D721Med (cell line): ENCODE results near the gene PRKCQ.

Source experiments
- DNase-seq: peaks from one replicate; pipeline ENCODE4 v3.0.0; 2011; ENCODE audit warnings: low spot score; ENCODE audit not compliant: insufficient read length
- FAIRE-seq: peaks from 2 replicates; lab custom pipeline; 2011; peaks lifted over from hg19 to GRCh38; lab: Jason Lieb, UNC
- TF ChIP-seq, protein P1 (sequence below): IDR thresholded peaks from 2 replicates; pipeline ENCODE4 v1.5.1; 2012; ENCODE audit warnings: mild to moderate bottlenecking, control low read depth; ENCODE audit not compliant: insufficient read depth; ENCODE audit errors: missing control alignments

The PRKCQ gene

DNA sequence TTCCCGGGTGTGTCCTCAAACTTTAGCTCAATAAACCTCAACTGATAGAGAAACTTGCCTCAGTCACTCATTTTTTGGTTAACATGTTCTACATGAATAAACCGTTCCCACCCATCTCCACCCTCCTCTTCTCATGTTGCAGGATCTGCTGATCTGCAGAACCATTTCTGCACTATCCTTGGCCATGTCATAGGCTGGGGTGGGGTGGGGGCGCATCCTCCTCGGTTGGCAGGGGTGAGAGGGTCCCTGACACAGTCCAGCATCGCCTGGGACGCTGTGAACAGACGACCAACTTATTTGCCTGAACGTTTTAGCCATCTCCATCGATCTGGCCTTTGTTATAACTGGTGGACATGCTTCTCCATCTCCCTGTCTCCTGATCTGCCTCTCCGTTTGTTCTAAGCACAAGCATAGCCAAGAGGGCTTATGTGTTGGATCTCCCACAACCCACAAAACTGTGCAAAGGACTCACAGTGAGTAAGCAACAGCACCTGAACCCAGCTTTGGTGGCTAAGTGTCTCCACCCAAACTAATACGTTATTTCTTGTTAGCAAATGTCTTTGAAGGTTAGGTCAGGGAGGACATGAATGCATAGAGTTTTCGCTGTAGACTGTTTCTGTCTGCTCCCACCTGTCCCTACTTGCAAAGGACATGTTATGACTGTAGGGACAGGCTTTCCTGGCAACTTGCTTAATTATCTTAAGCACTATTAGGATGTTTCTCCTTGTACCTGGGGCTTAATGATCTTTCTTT lies 51.7 kb downstream of the PRKCQ start:
- TF ChIP-seq, protein P1, sequence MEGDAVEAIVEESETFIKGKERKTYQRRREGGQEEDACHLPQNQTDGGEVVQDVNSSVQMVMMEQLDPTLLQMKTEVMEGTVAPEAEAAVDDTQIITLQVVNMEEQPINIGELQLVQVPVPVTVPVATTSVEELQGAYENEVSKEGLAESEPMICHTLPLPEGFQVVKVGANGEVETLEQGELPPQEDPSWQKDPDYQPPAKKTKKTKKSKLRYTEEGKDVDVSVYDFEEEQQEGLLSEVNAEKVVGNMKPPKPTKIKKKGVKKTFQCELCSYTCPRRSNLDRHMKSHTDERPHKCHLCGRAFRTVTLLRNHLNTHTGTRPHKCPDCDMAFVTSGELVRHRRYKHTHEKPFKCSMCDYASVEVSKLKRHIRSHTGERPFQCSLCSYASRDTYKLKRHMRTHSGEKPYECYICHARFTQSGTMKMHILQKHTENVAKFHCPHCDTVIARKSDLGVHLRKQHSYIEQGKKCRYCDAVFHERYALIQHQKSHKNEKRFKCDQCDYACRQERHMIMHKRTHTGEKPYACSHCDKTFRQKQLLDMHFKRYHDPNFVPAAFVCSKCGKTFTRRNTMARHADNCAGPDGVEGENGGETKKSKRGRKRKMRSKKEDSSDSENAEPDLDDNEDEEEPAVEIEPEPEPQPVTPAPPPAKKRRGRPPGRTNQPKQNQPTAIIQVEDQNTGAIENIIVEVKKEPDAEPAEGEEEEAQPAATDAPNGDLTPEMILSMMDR, result no peak
- no peak for FAIRE-seq
- DNase-seq, result no peak

DNA sequence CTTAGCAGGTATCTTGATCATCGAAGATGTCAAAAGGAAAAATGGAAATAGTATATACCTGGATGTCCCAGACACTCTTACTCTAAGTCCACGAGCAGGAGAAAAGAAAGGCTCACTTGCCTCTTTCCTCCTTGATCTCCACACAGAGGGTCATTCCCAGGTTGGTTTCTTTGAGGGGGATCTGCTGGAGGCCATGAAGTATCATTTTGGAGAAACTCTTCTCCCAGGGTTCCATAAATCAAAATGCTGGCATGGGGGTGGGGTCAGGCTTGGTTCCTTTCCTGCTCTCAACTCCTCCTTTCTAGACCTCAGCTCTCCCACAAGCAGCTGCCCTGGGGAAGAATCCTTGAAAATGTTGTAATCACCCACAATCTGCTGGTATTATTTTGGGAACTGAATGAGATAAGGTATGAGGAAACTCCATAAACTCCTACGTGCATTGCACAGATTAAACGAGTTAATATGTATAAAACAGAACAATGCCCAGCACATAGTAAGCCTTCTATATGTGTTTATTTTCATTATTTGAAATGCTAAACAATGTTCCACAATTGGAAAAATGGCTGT lies 54.4 kb downstream of the PRKCQ start:
- FAIRE-seq (no peak), DNase-seq (no peak)
- TF ChIP-seq, protein P1, result no peak

DNA sequence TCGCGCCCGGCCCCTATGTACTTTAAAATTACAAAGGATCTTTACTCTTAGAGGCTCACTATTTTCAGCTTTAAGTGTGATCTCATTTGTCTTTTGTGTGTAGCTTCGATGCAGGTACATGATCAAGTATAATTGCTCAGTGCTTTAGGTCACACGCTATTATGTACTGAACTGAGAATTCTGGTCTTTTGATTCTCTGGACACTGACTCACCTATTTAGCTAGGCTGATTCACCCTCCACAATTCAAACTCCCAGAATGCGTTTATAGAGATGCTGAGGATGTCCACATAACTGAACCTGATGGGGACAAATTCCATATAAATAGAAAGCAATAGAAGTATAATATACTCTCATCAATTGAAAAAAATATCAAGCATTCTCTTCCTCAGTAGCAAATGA lies 57.8 kb downstream of the PRKCQ start:
- DNase-seq (no peak), FAIRE-seq (no peak)
- TF ChIP-seq, protein P1, result no peak

DNA sequence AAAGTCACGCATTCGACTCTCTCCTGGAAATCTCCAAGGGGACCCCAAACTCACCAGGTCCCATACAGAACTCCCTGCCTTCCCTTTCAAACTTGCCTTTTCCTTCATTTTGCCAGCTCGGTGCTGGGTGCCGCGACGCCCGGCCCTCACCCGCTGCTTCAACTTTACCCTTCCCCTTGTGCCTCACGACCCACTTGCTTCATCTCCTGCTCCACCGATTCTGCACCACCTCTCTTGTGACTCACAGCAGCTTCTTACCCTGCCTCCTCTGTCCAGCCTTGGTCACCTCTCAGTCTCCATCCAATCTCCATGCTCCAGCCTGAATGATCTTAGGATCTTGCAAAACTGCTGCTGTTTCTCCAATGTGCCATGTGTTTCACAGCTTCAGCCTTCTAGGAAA lies 59.9 kb downstream of the PRKCQ start:
- FAIRE-seq (no peak), DNase-seq (no peak)
- TF ChIP-seq, protein P1, result no peak

DNA sequence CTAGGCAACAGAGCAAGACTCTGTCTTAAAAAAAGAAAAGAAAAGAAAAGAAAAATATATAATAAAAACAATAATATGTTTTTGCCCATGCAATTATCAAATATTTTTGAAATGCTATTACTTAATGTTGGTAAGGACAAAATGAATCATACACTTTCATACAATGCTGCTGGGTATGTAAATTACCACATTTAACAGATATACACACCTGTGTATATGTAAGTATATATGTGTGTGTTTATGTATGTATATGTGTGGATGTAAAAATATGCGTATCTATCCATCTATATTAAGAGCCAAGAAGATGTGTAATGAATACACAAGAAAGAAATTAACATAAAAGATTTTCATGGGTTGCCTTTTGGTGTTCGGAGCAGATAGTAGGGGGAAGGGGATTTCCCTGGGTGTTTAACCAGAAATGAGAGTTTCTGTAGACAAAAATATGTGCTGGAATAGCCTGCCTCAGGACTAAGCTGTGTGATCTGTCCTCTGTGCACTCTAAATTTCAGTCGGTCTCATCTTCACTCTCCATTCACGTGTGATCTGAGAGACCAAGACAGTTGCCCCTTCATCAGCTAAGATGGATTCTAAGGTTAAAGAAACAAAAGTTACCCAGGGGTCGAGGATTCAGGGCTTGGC lies 61.2 kb downstream of the PRKCQ start:
- TF ChIP-seq, protein P1, result no peak
- FAIRE-seq, result no peak
- DNase-seq, result no peak

DNA sequence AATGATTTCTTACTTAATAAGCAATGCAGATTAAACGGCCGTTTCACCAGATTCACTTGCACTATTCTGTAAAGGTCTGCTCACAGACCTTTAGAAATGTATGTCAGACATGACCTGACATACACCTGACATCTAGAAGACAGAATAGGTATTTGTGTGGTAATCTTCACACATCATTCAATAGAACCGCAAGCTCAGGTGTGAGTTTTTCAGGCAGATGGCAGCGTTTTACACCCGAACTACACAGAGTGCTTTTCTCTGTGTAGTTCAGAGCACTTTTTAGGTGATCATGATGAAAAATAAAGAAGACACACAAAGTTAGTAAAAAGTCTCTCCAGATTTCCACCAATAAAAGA lies 63.2 kb downstream of the PRKCQ start:
- FAIRE-seq, result no peak
- DNase-seq, result no peak

More for the DNA sequence above, 63.2 kb downstream of the PRKCQ start:
- TF ChIP-seq, protein P1, result no peak
